ENCODE measurements around the gene DLGAP1.

GRCh38 chr18:4353853-4354418, 101.2 kb downstream of the DLGAP1 start:
- TF ChIP-seq CTCF (IDR thresholded peaks at IDR 0.05) (no peak), EP300 (IDR thresholded peaks at IDR 0.05) (no peak)
